Ishikawa (cell line): ENCODE results near the gene OR52E8.

ENCODE experiments used
- CEBPB ChIP-seq: IDR thresholded peaks from 2 replicates; pipeline ENCODE4 v1.6.1; 2012
- CREB1 ChIP-seq: IDR thresholded peaks from 2 replicates; pipeline ENCODE4 v1.6.1; 2012; ENCODE audit warnings: low read depth
- EGR1 ChIP-seq: IDR thresholded peaks from 2 replicates; pipeline ENCODE4 v1.6.1; 2012
- EP300 ChIP-seq: IDR thresholded peaks from 2 replicates; pipeline ENCODE4 v1.6.1; 2012; ENCODE audit warnings: borderline replicate concordance
- RAD21 ChIP-seq: IDR thresholded peaks from 2 replicates; pipeline ENCODE4 v1.6.1; 2012; ENCODE audit warnings: low read depth
- TAF1 ChIP-seq: IDR thresholded peaks from 2 replicates; pipeline ENCODE4 v1.6.1; 2012; ENCODE audit warnings: low read depth, mild to moderate bottlenecking
- YY1 ChIP-seq: IDR thresholded peaks from 2 replicates; pipeline ENCODE4 v1.6.1; 2012; ENCODE audit warnings: low read depth
- ZBTB7A ChIP-seq: IDR thresholded peaks from 2 replicates; pipeline ENCODE4 v1.6.1; 2012; ENCODE audit warnings: low read depth
- TF ChIP-seq, protein P1 (sequence below): IDR thresholded peaks from 2 replicates; pipeline ENCODE4 v1.6.1; 2012
- TF ChIP-seq, protein P2 (sequence below): IDR thresholded peaks from 2 replicates; pipeline ENCODE4 v1.6.1; 2012; ENCODE audit warnings: low read depth, mild to moderate bottlenecking

DNA sequence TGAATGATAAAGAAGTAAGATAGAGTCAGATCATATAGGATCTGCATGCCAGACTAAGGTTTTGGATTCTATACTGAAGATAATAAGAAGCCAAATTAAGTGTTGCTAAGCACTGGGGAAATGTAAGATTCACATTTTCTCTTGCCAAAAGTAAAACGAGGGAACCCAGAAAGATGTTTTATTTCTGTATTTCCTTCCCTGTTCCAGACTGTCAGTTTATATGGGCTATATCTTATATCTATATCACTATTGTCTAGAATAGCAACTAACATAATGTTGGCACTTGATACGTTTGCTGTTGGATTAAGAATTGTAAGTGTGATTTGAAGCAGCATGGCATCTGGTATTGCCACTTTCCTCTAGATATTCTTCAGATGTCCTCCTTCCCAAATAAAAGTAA is 24.0 kb downstream of the OR52E8 start:
- TF ChIP-seq TAF1 (no peak), CEBPB (no peak), EP300 (no peak), EGR1 (no peak), CREB1 (no peak), ZBTB7A (no peak), RAD21 (no peak), YY1 (no peak)
- TF ChIP-seq, protein P1, sequence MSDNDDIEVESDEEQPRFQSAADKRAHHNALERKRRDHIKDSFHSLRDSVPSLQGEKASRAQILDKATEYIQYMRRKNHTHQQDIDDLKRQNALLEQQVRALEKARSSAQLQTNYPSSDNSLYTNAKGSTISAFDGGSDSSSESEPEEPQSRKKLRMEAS, result no peak
- TF ChIP-seq, protein P2, sequence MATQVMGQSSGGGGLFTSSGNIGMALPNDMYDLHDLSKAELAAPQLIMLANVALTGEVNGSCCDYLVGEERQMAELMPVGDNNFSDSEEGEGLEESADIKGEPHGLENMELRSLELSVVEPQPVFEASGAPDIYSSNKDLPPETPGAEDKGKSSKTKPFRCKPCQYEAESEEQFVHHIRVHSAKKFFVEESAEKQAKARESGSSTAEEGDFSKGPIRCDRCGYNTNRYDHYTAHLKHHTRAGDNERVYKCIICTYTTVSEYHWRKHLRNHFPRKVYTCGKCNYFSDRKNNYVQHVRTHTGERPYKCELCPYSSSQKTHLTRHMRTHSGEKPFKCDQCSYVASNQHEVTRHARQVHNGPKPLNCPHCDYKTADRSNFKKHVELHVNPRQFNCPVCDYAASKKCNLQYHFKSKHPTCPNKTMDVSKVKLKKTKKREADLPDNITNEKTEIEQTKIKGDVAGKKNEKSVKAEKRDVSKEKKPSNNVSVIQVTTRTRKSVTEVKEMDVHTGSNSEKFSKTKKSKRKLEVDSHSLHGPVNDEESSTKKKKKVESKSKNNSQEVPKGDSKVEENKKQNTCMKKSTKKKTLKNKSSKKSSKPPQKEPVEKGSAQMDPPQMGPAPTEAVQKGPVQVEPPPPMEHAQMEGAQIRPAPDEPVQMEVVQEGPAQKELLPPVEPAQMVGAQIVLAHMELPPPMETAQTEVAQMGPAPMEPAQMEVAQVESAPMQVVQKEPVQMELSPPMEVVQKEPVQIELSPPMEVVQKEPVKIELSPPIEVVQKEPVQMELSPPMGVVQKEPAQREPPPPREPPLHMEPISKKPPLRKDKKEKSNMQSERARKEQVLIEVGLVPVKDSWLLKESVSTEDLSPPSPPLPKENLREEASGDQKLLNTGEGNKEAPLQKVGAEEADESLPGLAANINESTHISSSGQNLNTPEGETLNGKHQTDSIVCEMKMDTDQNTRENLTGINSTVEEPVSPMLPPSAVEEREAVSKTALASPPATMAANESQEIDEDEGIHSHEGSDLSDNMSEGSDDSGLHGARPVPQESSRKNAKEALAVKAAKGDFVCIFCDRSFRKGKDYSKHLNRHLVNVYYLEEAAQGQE, result no peak
